GM10266 (cell line): ENCODE measurements around the gene PABPN1.

ENCODE experiments used
- DNase-seq: peaks from one replicate; pipeline ENCODE4 v3.0.0; 2012; ENCODE audit errors: extremely low spot score
- CTCF ChIP-seq: IDR thresholded peaks from 2 replicates; pipeline ENCODE4 v1.5.1; 2012; ENCODE audit warnings: mild to moderate bottlenecking, low read depth; ENCODE audit not compliant: control insufficient read depth, insufficient read depth; ENCODE audit errors: missing control alignments

The PABPN1 gene

GRCh38 chr14:23353433-23353780 lies 32.1 kb downstream of the PABPN1 start:
- no peak for TF ChIP-seq CTCF
- peak; percentile 10 for DNase-seq

- no peak for TF ChIP-seq CTCF
These were observed 33.7 kb downstream of the PABPN1 start for GRCh38 chr14:23354990-23355389.

GRCh38 chr14:23355871-23356435 lies 34.7 kb downstream of the PABPN1 start:
- TF ChIP-seq CTCF = no peak

More at GRCh38 chr14:23354990-23355389, 33.7 kb downstream of the PABPN1 start:
- DNase-seq = no peak

GRCh38 chr14:23356662-23357061 lies 35.4 kb downstream of the PABPN1 start:
- no peak for TF ChIP-seq CTCF
- no peak for DNase-seq

More at GRCh38 chr14:23355871-23356435, 34.7 kb downstream of the PABPN1 start:
- no peak for DNase-seq

- no peak for DNase-seq
- TF ChIP-seq CTCF = no peak
These were observed 36.0 kb downstream of the PABPN1 start for GRCh38 chr14:23357261-23357660.

- DNase-seq = no peak
- TF ChIP-seq CTCF = no peak
These were observed 36.8 kb downstream of the PABPN1 start for GRCh38 chr14:23358042-23358441.

- no peak for TF ChIP-seq CTCF
- DNase-seq = no peak
These were observed 37.4 kb downstream of the PABPN1 start for GRCh38 chr14:23358553-23359166.
